IMR-90 (cell line): Measurements from ENCODE around the gene FTL. TPM values are rescaled to one million over a fixed set of nuclear protein-coding genes. Genes with fewer than 3 reads are reported as not detected.

Source experiments
- ATAC-seq: fragments of 200-7000 bp; cut with Tn5 transposase; 2 replicates; pipeline ENCODE4 v1.9.1; 2020; ENCODE audit warnings: low read depth, mild to moderate bottlenecking, moderate library complexity
- BruUV-seq: library from RNA; stranded (reverse); fragments of 400-500 nt; replicated peaks from 2 replicates; lab custom pipeline; 2021; lab: Mats Ljungman, UMichigan
- CTCF ChIA-PET: fragments of 300-600 bp; formaldehyde crosslinking; extraction: SDS; loops from one replicate; lab custom pipeline; 2021; ENCODE audit warnings: antibody characterized with exemption; lab: Yijun Ruan, JAX
- POLR2A ChIA-PET: fragments of 300-600 bp; sonication (Branson Sonifier 250); formaldehyde crosslinking; loops from one replicate; lab custom pipeline; 2022; ENCODE audit warnings: antibody characterized with exemption; ENCODE audit not compliant: unreplicated experiment; lab: Charles Lee
- DNase-seq: peaks from one replicate; pipeline ENCODE4 v3.0.0; 2013
- H2AFZ ChIP-seq: replicated peaks from 2 replicates; pipeline ENCODE3; 2013; ENCODE audit warnings: low read length, mild to moderate bottlenecking; ENCODE audit not compliant: poor library complexity
- H2AK5ac ChIP-seq: 2 replicates; pipeline ENCODE4 v1.6.1; 2013; ENCODE audit warnings: low read depth, low read length, inconsistent platforms
- H2AK9ac ChIP-seq: replicated peaks from 2 replicates; pipeline ENCODE3; 2013; ENCODE audit warnings: mild to moderate bottlenecking, low read depth, low read length, moderate library complexity; ENCODE audit not compliant: poor library complexity
- H2BK120ac ChIP-seq: 2 replicates; pipeline ENCODE4 v1.6.1; 2013; ENCODE audit warnings: low read depth, low read length, inconsistent platforms
- H2BK15ac ChIP-seq: 3 replicates; pipeline ENCODE4 v1.6.1; 2013; ENCODE audit warnings: low read depth, low read length, inconsistent platforms
- H2BK20ac ChIP-seq: 2 replicates; pipeline ENCODE4 v1.6.1; 2013; ENCODE audit warnings: low read depth, mild to moderate bottlenecking, inconsistent platforms, low read length, moderate library complexity
- H2BK5ac ChIP-seq: 2 replicates; pipeline ENCODE4 v1.6.1; 2013; ENCODE audit warnings: mild to moderate bottlenecking, low read depth, low read length, inconsistent platforms; ENCODE audit not compliant: poor library complexity, severe bottlenecking
- H3K14ac ChIP-seq: replicated peaks from 2 replicates; pipeline ENCODE4 v1.6.1; 2013; ENCODE audit warnings: low read depth, low read length, inconsistent platforms
- H3K18ac ChIP-seq: 2 replicates; pipeline ENCODE4 v1.6.1; 2013; ENCODE audit warnings: low read depth, low read length, control low read depth
- H3K23ac ChIP-seq: 2 replicates; pipeline ENCODE4 v1.6.1; 2013; ENCODE audit warnings: low read depth, low read length, inconsistent platforms
- H3K27ac ChIP-seq: 2 replicates; pipeline ENCODE4 v1.5.1; 2013; ENCODE audit warnings: mild to moderate bottlenecking, control low read depth, low read length; ENCODE audit not compliant: insufficient read depth
- H3K27me3 ChIP-seq: 2 replicates; pipeline ENCODE4 v1.6.1; 2013; ENCODE audit warnings: low read length; ENCODE audit not compliant: control insufficient read depth, insufficient read depth
- H3K36me3 ChIP-seq: 2 replicates; pipeline ENCODE4 v1.6.1; 2013; ENCODE audit warnings: low read length, mixed read lengths; ENCODE audit not compliant: control insufficient read depth, insufficient read depth
- H3K4ac ChIP-seq: 2 replicates; pipeline ENCODE4 v1.6.1; 2013; ENCODE audit warnings: low read depth, low read length, inconsistent platforms
- H3K4me1 ChIP-seq: 2 replicates; pipeline ENCODE4 v1.6.1; 2013; ENCODE audit warnings: low read length, mixed read lengths; ENCODE audit not compliant: control insufficient read depth, insufficient read depth
- H3K4me2 ChIP-seq: 2 replicates; pipeline ENCODE4 v1.6.1; 2013; ENCODE audit warnings: low read depth, mild to moderate bottlenecking, control low read depth, low read length, moderate library complexity
- H3K4me3 ChIP-seq: 2 replicates; pipeline ENCODE4 v1.5.1; 2013; ENCODE audit warnings: low read depth, mild to moderate bottlenecking, control low read depth, low read length, moderate library complexity; ENCODE audit not compliant: insufficient read depth
- H3K56ac ChIP-seq: 2 replicates; pipeline ENCODE4 v1.6.1; 2013; ENCODE audit warnings: low read length, inconsistent platforms; ENCODE audit not compliant: insufficient read depth; ENCODE audit errors: extremely low read depth
- H3K79me1 ChIP-seq, 2 experiments: 2 replicates each; pipeline ENCODE4 v1.6.1; 2013; ENCODE audit warnings: low read length in 2 of 2, inconsistent platforms in 1 of 2, low read depth in 1 of 2
- H3K9ac ChIP-seq: 2 replicates; pipeline ENCODE4 v1.6.1; 2013; ENCODE audit warnings: low read depth, low read length, control low read depth
- H3K9me1 ChIP-seq: 2 replicates; pipeline ENCODE4 v1.6.1; 2013; ENCODE audit warnings: low read length, inconsistent platforms; ENCODE audit not compliant: insufficient read depth
- H3K9me3 ChIP-seq: 2 replicates; pipeline ENCODE4 v1.6.1; 2013; ENCODE audit warnings: low read length; ENCODE audit not compliant: control insufficient read depth, insufficient read depth
- H4K20me1 ChIP-seq: 2 replicates; pipeline ENCODE4 v1.6.1; 2013; ENCODE audit warnings: low read length, inconsistent platforms; ENCODE audit not compliant: insufficient read depth
- H4K5ac ChIP-seq: 2 replicates; pipeline ENCODE4 v1.6.1; 2013; ENCODE audit warnings: mild to moderate bottlenecking, low read depth, low read length, control low read depth
- H4K8ac ChIP-seq, 2 experiments: 2 replicates each; pipeline ENCODE4 v1.6.1; 2013; ENCODE audit warnings: low read depth in 2 of 2, low read length in 2 of 2, control low read depth in 1 of 2, inconsistent platforms in 1 of 2
- H4K91ac ChIP-seq: 2 replicates; pipeline ENCODE4 v1.6.1; 2013; ENCODE audit warnings: low read depth, low read length, inconsistent platforms; ENCODE audit not compliant: insufficient read depth
- BHLHE40 ChIP-seq: fragments of 150-350 bp; IDR thresholded peaks from 2 replicates; pipeline ENCODE4 v1.6.1; 2016; ENCODE audit warnings: mild to moderate bottlenecking, low read depth, low read length
- CEBPB ChIP-seq: IDR thresholded peaks from 2 replicates; pipeline ENCODE4 v1.6.1; 2012; ENCODE audit warnings: low read depth, low read length, improper control_type of control experiment
- CHD1 ChIP-seq: IDR thresholded peaks from 2 replicates; pipeline ENCODE4 v1.6.1; 2012; ENCODE audit warnings: low read depth, low read length, improper control_type of control experiment
- FOS ChIP-seq: fragments of 150-350 bp; IDR thresholded peaks from 2 replicates; pipeline ENCODE4 v1.6.1; 2016; ENCODE audit warnings: low read depth, low read length
- MAZ ChIP-seq: IDR thresholded peaks from 2 replicates; pipeline ENCODE4 v1.6.1; 2012; ENCODE audit warnings: low read depth, mild to moderate bottlenecking, low read length, improper control_type of control experiment, moderate library complexity, borderline replicate concordance
- MXI1 ChIP-seq: IDR thresholded peaks from 2 replicates; pipeline ENCODE4 v1.6.1; 2012; ENCODE audit warnings: low read depth, mild to moderate bottlenecking, low read length, moderate library complexity, borderline replicate concordance
- POLR2A ChIP-seq: IDR thresholded peaks from 2 replicates; pipeline ENCODE4 v1.6.1; 2012; ENCODE audit warnings: mild to moderate bottlenecking, low read depth, low read length
- RCOR1 ChIP-seq: IDR thresholded peaks from 2 replicates; pipeline ENCODE4 v1.6.1; 2012; ENCODE audit warnings: mild to moderate bottlenecking, low read length, improper control_type of control experiment; ENCODE audit not compliant: insufficient replicate concordance
- SMC3 ChIP-seq: fragments of 150-350 bp; IDR thresholded peaks from 2 replicates; pipeline ENCODE4 v1.6.1; 2016; ENCODE audit warnings: low read depth, mild to moderate bottlenecking, antibody characterized with exemption, low read length, moderate library complexity
- WGBS, 2 experiments: methylation state at CpG; one replicate each; pipeline versions ENCODE4 v1.1.5 to v1.1.7; 2013; ENCODE audit warnings: missing lambda C conversion rate in 2 of 2; ENCODE audit not compliant: insufficient read length in 1 of 2; ENCODE audit errors: extremely low coverage in 2 of 2; 5-methylcytosine and 5-hydroxymethylcytosine counted together
- dilution Hi-C: fragments of 300-500 bp; cut with HindIII; formaldehyde crosslinking; loops from one replicate; pipeline ENCODE4 v1.14.3; 2018; ENCODE audit warnings: low sequenced_read_pairs; ENCODE audit not compliant: unreplicated experiment
- in situ Hi-C: fragments of 300-500 bp; cut with MboI; formaldehyde crosslinking; loops from 3 replicates; pipeline ENCODE4 v1.14.3; 2019; ENCODE audit warnings: low sequenced_read_pairs, inconsistent platforms, mixed read lengths
- intact Hi-C: fragments of 100-400 bp; cut with micrococcal nuclease; formaldehyde crosslinking; loops from 2 replicates; pipeline ENCODE4 v1.10.0; 2022
- polyA plus RNA-seq, 3 experiments: library from polyadenylated mRNA; depleted of rRNA; stranded (reverse); fragments of >200 nt; gene quantifications; 2 replicates each; pipeline ENCODE4 v1.2.3, GENCODE V29; 2012; ENCODE audit warnings: low replicate concordance in 1 of 3
- total RNA-seq: library from RNA; depleted of rRNA; stranded (reverse); fragments of >200 nt; gene quantifications from 2 replicates; pipeline ENCODE4 v1.2.3, GENCODE V29; 2012
- TF ChIP-seq, protein P1 (sequence below): fragments of 150-350 bp; IDR thresholded peaks from 2 replicates; pipeline ENCODE4 v1.6.1; 2017; ENCODE audit warnings: mild to moderate bottlenecking, antibody characterized with exemption, low read length, low read depth
- TF ChIP-seq, protein P2 (sequence below): conservative IDR thresholded peaks from 2 replicates; pipeline ENCODE4 v1.5.1; 2012; ENCODE audit warnings: mild to moderate bottlenecking, low read depth, low read length, improper control_type of control experiment
- TF ChIP-seq, protein P3 (sequence below): fragments of 150-350 bp; IDR thresholded peaks from 2 replicates; pipeline ENCODE4 v1.6.1; 2016; ENCODE audit warnings: low read depth, mild to moderate bottlenecking, low read length, moderate library complexity, borderline replicate concordance

FTL gene
- total and polyA plus RNA-seq, 2 of the 4 experiments (the other 2 are of a cell fraction), result 1,057 to 2,944 TPM

DNA sequence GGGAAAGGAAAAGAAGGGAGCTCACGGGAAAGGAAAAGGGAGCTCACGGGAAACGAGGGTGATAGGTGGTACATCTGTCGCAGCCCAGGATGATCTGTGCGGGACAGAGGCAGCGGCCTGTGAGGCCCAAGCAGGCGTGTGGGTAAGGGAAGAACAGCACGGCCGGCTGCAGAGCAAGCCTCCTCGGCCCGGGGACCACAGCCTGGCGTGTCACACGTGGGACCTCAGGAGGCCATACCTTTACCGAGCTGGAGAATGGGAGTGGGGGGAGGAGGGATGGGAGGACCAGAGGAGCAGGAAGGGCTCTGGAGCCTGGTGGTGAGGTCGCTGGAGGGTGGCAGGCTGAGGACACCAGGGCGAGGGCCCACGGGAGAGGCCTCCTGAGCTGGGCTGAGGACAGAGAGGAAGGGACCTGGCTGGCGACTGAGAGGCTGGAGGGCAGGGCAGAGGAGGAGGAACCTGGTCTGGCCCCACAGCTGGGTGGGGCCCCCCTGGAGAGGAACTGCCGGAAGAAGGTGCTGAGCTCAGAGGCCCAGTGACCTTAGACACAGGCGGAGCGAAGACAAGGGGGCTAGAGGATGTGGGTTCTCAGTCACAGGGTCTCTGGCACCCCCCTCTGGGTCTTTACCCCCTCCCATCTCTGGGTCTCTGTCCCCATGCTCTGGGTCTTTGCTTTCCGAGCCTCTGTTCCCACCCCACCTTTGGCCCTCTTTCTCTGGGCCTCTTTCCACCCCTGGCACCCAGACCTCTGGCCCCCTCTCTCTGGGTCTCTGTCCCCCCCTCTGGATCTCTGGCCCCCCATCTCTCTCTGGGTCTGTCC lies 2.9 kb upstream of the FTL start (continued):
- TF ChIP-seq RCOR1 (no peak), CHD1 (no peak)

DNA sequence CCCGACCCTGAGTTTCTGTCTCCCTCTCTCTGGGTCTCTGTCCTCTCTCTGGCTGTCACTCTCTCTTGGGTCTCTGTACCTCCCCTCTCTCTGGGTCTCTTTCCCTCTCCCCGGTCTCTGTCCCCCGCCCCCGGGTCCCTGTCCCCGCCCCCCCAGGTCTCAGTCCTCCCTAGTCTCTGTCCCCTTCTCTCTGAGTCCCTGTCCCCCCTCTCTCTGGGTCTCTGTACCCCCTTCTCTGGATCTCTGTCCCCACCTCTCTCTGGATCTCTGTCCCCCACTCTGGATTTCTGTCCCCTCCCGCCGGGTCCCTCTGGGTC lies 2.3 kb upstream of the FTL start:
- POLR2A ChIA-PET, result no interaction called here
- Histone ChIP-seq H4K91ac (peak overlapping the region; percentile 58), H2AK5ac (peak overlapping the region; percentile 86; the same call in 1 of the 2 replicates), H2AK9ac (peak overlapping the region; percentile 53), H3K4me1 (peaks cover 20% of the 10 kb centered on the region), H3K9me3 (no peaks in the 10 kb centered on the region), H4K5ac (no peak overlapping the region; the same call in 1 of the 2 replicates), H3K4me3 (no peak overlapping the region), H3K18ac (no peak overlapping the region), H3K36me3 (peaks cover 25% of the 10 kb centered on the region), H2BK15ac (no peak overlapping the region), H3K27ac (peak overlapping the region; percentile 96), H3K79me1 (peaks cover 0 to 74% of the 10 kb centered on the region in 2 experiments; a peak in 3 of 4 replicates), H4K8ac (peak overlapping the region; percentile 63 to 92; a peak in 2 of 4 replicates), H2BK120ac (peak overlapping the region; percentile 99; the same call in 1 of the 2 replicates), H2AFZ (no peak overlapping the region), H2BK20ac (no peak overlapping the region), H2BK5ac (peak overlapping the region; percentile 99), H3K4me2 (no peak overlapping the region), H3K56ac (no peak overlapping the region), H3K9ac (peak overlapping the region; percentile 70; the same call in 1 of the 2 replicates), H4K20me1 (peaks cover 27% of the 10 kb centered on the region), H3K4ac (peak overlapping the region; percentile 99), H3K14ac (no peak overlapping the region), H3K9me1 (peaks cover 11% of the 10 kb centered on the region), H3K27me3 (no peaks in the 10 kb centered on the region), H3K23ac (no peak overlapping the region)
- DNase-seq (no peak), ATAC-seq (no peak)
- CTCF ChIA-PET, result no interaction called here
- in situ Hi-C loops, result loop anchor here (5.0 to 10.0 kb wide), 2 partner anchors 71 to 318 kb away; partner anchors contain the start of gene CA11
- intact Hi-C loops, result loop anchor here (10.0 kb wide), 1 partner anchor 318 kb away; the partner anchor contains the start of gene CA11
- no CpG with 5 or more reads among the region's 7 CpGs for WGBS, 2 experiments
- no TSS peak for BruUV-seq
- dilution Hi-C loops, result no loop called here
- TF ChIP-seq, protein P1, sequence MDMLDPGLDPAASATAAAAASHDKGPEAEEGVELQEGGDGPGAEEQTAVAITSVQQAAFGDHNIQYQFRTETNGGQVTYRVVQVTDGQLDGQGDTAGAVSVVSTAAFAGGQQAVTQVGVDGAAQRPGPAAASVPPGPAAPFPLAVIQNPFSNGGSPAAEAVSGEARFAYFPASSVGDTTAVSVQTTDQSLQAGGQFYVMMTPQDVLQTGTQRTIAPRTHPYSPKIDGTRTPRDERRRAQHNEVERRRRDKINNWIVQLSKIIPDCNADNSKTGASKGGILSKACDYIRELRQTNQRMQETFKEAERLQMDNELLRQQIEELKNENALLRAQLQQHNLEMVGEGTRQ, result no peak
- TF ChIP-seq MXI1 (no peak), FOS (no peak), BHLHE40 (no peak), SMC3 (no peak), RCOR1 (no peak), POLR2A (no peak), MAZ (no peak), CEBPB (no peak)
- TF ChIP-seq, protein P2, sequence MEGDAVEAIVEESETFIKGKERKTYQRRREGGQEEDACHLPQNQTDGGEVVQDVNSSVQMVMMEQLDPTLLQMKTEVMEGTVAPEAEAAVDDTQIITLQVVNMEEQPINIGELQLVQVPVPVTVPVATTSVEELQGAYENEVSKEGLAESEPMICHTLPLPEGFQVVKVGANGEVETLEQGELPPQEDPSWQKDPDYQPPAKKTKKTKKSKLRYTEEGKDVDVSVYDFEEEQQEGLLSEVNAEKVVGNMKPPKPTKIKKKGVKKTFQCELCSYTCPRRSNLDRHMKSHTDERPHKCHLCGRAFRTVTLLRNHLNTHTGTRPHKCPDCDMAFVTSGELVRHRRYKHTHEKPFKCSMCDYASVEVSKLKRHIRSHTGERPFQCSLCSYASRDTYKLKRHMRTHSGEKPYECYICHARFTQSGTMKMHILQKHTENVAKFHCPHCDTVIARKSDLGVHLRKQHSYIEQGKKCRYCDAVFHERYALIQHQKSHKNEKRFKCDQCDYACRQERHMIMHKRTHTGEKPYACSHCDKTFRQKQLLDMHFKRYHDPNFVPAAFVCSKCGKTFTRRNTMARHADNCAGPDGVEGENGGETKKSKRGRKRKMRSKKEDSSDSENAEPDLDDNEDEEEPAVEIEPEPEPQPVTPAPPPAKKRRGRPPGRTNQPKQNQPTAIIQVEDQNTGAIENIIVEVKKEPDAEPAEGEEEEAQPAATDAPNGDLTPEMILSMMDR, result no peak
- TF ChIP-seq, protein P3, sequence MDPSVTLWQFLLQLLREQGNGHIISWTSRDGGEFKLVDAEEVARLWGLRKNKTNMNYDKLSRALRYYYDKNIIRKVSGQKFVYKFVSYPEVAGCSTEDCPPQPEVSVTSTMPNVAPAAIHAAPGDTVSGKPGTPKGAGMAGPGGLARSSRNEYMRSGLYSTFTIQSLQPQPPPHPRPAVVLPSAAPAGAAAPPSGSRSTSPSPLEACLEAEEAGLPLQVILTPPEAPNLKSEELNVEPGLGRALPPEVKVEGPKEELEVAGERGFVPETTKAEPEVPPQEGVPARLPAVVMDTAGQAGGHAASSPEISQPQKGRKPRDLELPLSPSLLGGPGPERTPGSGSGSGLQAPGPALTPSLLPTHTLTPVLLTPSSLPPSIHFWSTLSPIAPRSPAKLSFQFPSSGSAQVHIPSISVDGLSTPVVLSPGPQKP, result no peak
